ENCODE results near the gene ZNF223.

ZNF223 gene

DNA sequence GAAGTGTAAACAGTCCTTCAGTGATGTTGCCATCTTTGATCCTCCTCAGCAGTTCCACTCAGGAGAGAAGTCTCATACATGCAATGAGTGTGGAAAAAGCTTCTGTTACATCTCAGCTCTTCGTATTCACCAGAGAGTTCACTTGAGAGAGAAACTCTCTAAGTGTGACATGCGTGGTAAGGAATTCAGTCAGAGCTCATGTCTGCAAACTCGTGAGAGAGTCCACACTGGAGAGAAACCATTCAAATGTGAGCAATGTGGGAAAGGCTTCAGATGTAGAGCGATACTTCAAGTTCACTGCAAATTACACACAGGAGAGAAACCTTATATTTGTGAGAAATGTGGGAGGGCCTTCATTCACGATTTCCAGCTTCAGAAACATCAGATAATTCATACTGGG lies 41.4 kb upstream of the ZNF223 start:
- peaks cover 46% of the 10 kb centered on the region for H3K36me3 ChIP-seq (ENCODE audit: low read length)
- H3K27me3 ChIP-seq (ENCODE audit: low read length) = no peaks in the 10 kb centered on the region
- no peaks in the 10 kb centered on the region for H4K20me1 ChIP-seq (ENCODE audit: low read depth, low read length)
- H3K27ac ChIP-seq (ENCODE audit: low read depth, low read length) = no peak overlapping the region
- no peak overlapping the region for H3K4me2 ChIP-seq (ENCODE audit: low read depth, low read length, poor library complexity, severe bottlenecking)
- TF ChIP-seq CTCF (IDR thresholded peaks at IDR 0.05; ENCODE audit: insufficient read depth, low read length, poor library complexity, severe bottlenecking) (no peak), EZH2phosphoT487 (conservative IDR thresholded peaks at IDR 0.05; ENCODE audit: low read length) (no peak)
- H3K9ac ChIP-seq (ENCODE audit: low read length) = no peak overlapping the region
- peaks cover 18% of the 10 kb centered on the region; the same call in 1 of the 2 replicates for H3K9me3 ChIP-seq (ENCODE audit: insufficient read depth, low read length)
- H3K79me2 ChIP-seq (ENCODE audit: insufficient read depth, low read length) = no peaks in the 10 kb centered on the region
- H3K4me3 ChIP-seq (ENCODE audit: insufficient read depth, low read length, poor library complexity, severe bottlenecking) = no peak overlapping the region
- no peaks in the 10 kb centered on the region for H3F3A ChIP-seq (ENCODE audit: insufficient read depth)
- H3K9me2 ChIP-seq (replicated peaks; ENCODE audit: insufficient read depth, low read length) = no peaks in the 10 kb centered on the region
- H2AFZ ChIP-seq (ENCODE audit: low read depth, low read length, severe bottlenecking) = no peak overlapping the region

DNA sequence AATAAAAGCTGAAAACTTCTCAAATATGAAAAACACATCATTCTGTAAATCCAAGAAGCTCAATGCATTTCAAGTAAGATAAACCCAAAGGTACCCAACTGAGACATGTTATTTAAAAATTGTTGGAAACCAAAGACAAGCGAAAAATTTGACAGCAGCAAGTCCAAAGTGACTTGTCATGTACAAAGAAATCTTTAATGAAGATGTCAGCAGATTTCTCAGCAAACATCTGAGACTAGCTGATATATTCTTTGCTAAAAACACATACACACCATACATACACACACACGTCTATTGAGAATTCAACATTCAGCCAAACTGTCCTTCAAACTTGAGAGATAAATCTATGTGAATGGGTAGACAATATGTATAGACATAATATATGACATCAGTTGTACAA lies 32.3 kb upstream of the ZNF223 start:
- Histone ChIP-seq H4K20me1 (ENCODE audit: low read depth, low read length) (no peaks in the 10 kb centered on the region), H3K79me2 (ENCODE audit: insufficient read depth, low read length) (no peaks in the 10 kb centered on the region), H3K9me2 (replicated peaks; ENCODE audit: insufficient read depth, low read length) (no peaks in the 10 kb centered on the region), H3F3A (ENCODE audit: insufficient read depth) (no peaks in the 10 kb centered on the region), H3K9me3 (ENCODE audit: insufficient read depth, low read length) (no peaks in the 10 kb centered on the region), H3K36me3 (ENCODE audit: low read length) (no peaks in the 10 kb centered on the region), H2AFZ (ENCODE audit: low read depth, low read length, severe bottlenecking) (no peak overlapping the region), H3K4me3 (ENCODE audit: insufficient read depth, low read length, poor library complexity, severe bottlenecking) (no peak overlapping the region), H3K9ac (ENCODE audit: low read length) (no peak overlapping the region), H3K27ac (ENCODE audit: low read depth, low read length) (no peak overlapping the region), H3K27me3 (ENCODE audit: low read length) (no peaks in the 10 kb centered on the region), H3K4me2 (ENCODE audit: low read depth, low read length, poor library complexity, severe bottlenecking) (no peak overlapping the region)
- TF ChIP-seq CTCF (IDR thresholded peaks at IDR 0.05; ENCODE audit: insufficient read depth, low read length, poor library complexity, severe bottlenecking) = no peak
- no peak for TF ChIP-seq EZH2phosphoT487 (conservative IDR thresholded peaks at IDR 0.05; ENCODE audit: low read length)

DNA sequence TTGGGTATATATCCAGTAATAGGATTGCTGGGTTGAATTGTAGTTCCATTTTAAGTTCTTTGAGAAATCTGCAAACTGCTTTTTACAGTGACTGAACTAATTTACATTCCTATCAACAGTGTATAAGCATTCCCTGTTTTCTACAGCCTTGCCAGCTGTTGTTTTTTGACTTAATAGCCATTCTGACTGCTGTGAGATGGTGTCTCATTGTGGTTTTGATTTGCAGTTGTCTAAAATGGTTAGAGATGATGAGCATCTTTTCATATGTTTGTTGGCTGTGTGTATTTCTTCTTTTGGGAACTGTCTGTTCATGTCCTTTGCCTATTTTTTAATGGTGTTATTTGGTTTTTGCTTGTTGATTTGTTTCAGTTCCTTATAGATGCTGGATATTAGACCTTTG lies 30.6 kb upstream of the ZNF223 start:
- no peaks in the 10 kb centered on the region for H3K79me2 ChIP-seq (ENCODE audit: insufficient read depth, low read length)
- H3K4me3 ChIP-seq (ENCODE audit: insufficient read depth, low read length, poor library complexity, severe bottlenecking) = no peak overlapping the region
- TF ChIP-seq EZH2phosphoT487 (conservative IDR thresholded peaks at IDR 0.05; ENCODE audit: low read length) = no peak
- no peak for TF ChIP-seq CTCF (IDR thresholded peaks at IDR 0.05; ENCODE audit: insufficient read depth, low read length, poor library complexity, severe bottlenecking)
- no peak overlapping the region for H2AFZ ChIP-seq (ENCODE audit: low read depth, low read length, severe bottlenecking)
- no peak overlapping the region for H3K4me2 ChIP-seq (ENCODE audit: low read depth, low read length, poor library complexity, severe bottlenecking)
- H3K27me3 ChIP-seq (ENCODE audit: low read length) = no peaks in the 10 kb centered on the region
- no peaks in the 10 kb centered on the region for H3K9me3 ChIP-seq (ENCODE audit: insufficient read depth, low read length)
- no peaks in the 10 kb centered on the region for H4K20me1 ChIP-seq (ENCODE audit: low read depth, low read length)
- no peak overlapping the region for H3K27ac ChIP-seq (ENCODE audit: low read depth, low read length)
- no peak overlapping the region for H3K9ac ChIP-seq (ENCODE audit: low read length)
- H3K9me2 ChIP-seq (replicated peaks; ENCODE audit: insufficient read depth, low read length) = no peaks in the 10 kb centered on the region
- no peaks in the 10 kb centered on the region for H3F3A ChIP-seq (ENCODE audit: insufficient read depth)
- H3K36me3 ChIP-seq (ENCODE audit: low read length) = no peaks in the 10 kb centered on the region

- no peaks in the 10 kb centered on the region for H3K27me3 ChIP-seq (ENCODE audit: low read length)
- H3K9me3 ChIP-seq (ENCODE audit: insufficient read depth, low read length) = no peaks in the 10 kb centered on the region
- no peak overlapping the region for H3K9ac ChIP-seq (ENCODE audit: low read length)
- H3K27ac ChIP-seq (ENCODE audit: low read depth, low read length) = no peak overlapping the region
- no peak overlapping the region for H3K4me2 ChIP-seq (ENCODE audit: low read depth, low read length, poor library complexity, severe bottlenecking)
- no peak overlapping the region for H3K4me3 ChIP-seq (ENCODE audit: insufficient read depth, low read length, poor library complexity, severe bottlenecking)
- no peaks in the 10 kb centered on the region for H3K79me2 ChIP-seq (ENCODE audit: insufficient read depth, low read length)
- H3K9me2 ChIP-seq (replicated peaks; ENCODE audit: insufficient read depth, low read length) = 0 out of 2 replicates have a peak, but pooled peaks cover 2% of the 10 kb centered on the region
- no peaks in the 10 kb centered on the region for H4K20me1 ChIP-seq (ENCODE audit: low read depth, low read length)
- H2AFZ ChIP-seq (ENCODE audit: low read depth, low read length, severe bottlenecking) = peak overlapping the region; percentile 40
- H3F3A ChIP-seq (ENCODE audit: insufficient read depth) = no peaks in the 10 kb centered on the region
- TF ChIP-seq CTCF (IDR thresholded peaks at IDR 0.05; ENCODE audit: insufficient read depth, low read length, poor library complexity, severe bottlenecking) (no peak), EZH2phosphoT487 (conservative IDR thresholded peaks at IDR 0.05; ENCODE audit: low read length) (no peak)
- H3K36me3 ChIP-seq (ENCODE audit: low read length) = no peaks in the 10 kb centered on the region
Observed at GRCh38 chr19:44024900-44025216, 27.0 kb upstream of the ZNF223 start.

Data from SU-DHL-6 (cell line).